NOMO-1 treated with dmso at 0.1 percent for 144 hours (cell line): ENCODE data around the gene EDN3.

ENCODE experiments used
- DNase-seq: peaks from one replicate; lab custom pipeline; 2025; ENCODE audit not compliant: unreplicated experiment; lab: John Stamatoyannopoulos, UW

EDN3 gene

GRCh38 chr20:59300333-59301081 is at the start of gene EDN3:
EDN3 (plus strand) TSS chr20:59300611; CDS start chr20:59300813, 202 bp downstream.
- no peak for DNase-seq

- DNase-seq = peak; percentile 32
Measured at GRCh38 chr20:59253325-59253724, 47.1 kb upstream of the EDN3 start.

GRCh38 chr20:59253779-59254319 is 46.6 kb upstream of the EDN3 start:
- no peak for DNase-seq

- no peak for DNase-seq
Measured at GRCh38 chr20:59255256-59255655, 45.2 kb upstream of the EDN3 start.

GRCh38 chr20:59258221-59258621 is 42.2 kb upstream of the EDN3 start:
- no peak for DNase-seq

- DNase-seq = no peak
Measured at GRCh38 chr20:59259946-59260345, 40.5 kb upstream of the EDN3 start.

GRCh38 chr20:59265298-59265697 is 35.1 kb upstream of the EDN3 start:
- no peak for DNase-seq

GRCh38 chr20:59268870-59269269 is 31.5 kb upstream of the EDN3 start:
- no peak for DNase-seq

- no peak for DNase-seq
Measured at GRCh38 chr20:59269411-59270025, 30.9 kb upstream of the EDN3 start.

GRCh38 chr20:59270380-59270779 is 30.0 kb upstream of the EDN3 start:
- DNase-seq = no peak

- DNase-seq = no peak
Measured at GRCh38 chr20:59273739-59274357, 26.6 kb upstream of the EDN3 start.

- no peak for DNase-seq
Measured at GRCh38 chr20:59276938-59277337, 23.5 kb upstream of the EDN3 start.

GRCh38 chr20:59284470-59284869 is 15.9 kb upstream of the EDN3 start:
- no peak for DNase-seq

GRCh38 chr20:59289994-59290393 is 10.4 kb upstream of the EDN3 start:
- no peak for DNase-seq

- no peak for DNase-seq
Measured at GRCh38 chr20:59291740-59292383, 8.5 kb upstream of the EDN3 start.

- no peak for DNase-seq
Measured at GRCh38 chr20:59295531-59295930, 4.9 kb upstream of the EDN3 start.

GRCh38 chr20:59297686-59298085 is 2.7 kb upstream of the EDN3 start:
- no peak for DNase-seq

- no peak for DNase-seq
Measured at GRCh38 chr20:59299945-59300332, 472 bp upstream of the EDN3 start.

- DNase-seq = no peak
Measured at GRCh38 chr20:59301343-59302007, 1.1 kb downstream of the EDN3 start.

- DNase-seq = no peak
Measured at GRCh38 chr20:59305908-59306655, 5.7 kb downstream of the EDN3 start.
